ENCODE data around the gene NFIA.

GRCh38 chr1:61135291-61135690 lies 52.9 kb downstream of the NFIA start:
- TF ChIP-seq POLR2AphosphoS5 (IDR thresholded peaks at IDR 0.05): no peak
- TF ChIP-seq, protein P1, sequence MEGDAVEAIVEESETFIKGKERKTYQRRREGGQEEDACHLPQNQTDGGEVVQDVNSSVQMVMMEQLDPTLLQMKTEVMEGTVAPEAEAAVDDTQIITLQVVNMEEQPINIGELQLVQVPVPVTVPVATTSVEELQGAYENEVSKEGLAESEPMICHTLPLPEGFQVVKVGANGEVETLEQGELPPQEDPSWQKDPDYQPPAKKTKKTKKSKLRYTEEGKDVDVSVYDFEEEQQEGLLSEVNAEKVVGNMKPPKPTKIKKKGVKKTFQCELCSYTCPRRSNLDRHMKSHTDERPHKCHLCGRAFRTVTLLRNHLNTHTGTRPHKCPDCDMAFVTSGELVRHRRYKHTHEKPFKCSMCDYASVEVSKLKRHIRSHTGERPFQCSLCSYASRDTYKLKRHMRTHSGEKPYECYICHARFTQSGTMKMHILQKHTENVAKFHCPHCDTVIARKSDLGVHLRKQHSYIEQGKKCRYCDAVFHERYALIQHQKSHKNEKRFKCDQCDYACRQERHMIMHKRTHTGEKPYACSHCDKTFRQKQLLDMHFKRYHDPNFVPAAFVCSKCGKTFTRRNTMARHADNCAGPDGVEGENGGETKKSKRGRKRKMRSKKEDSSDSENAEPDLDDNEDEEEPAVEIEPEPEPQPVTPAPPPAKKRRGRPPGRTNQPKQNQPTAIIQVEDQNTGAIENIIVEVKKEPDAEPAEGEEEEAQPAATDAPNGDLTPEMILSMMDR (IDR thresholded peaks at IDR 0.05): no peak
- no peak for TF ChIP-seq POLR2A (IDR thresholded peaks at IDR 0.05)
